C4-2B (cell line): Measurements from ENCODE around the gene NDRG4.

Experiments
- ZFX ChIP-seq: fragments of 450-650 bp; IDR thresholded peaks from 2 replicates; pipeline ENCODE4 v1.6.1; 2017
- TF ChIP-seq, protein P1 (sequence below): fragments of 450-650 bp; conservative IDR thresholded peaks from 2 replicates; pipeline ENCODE4 v1.5.1; 2017; ENCODE audit warnings: mild to moderate bottlenecking

DNA sequence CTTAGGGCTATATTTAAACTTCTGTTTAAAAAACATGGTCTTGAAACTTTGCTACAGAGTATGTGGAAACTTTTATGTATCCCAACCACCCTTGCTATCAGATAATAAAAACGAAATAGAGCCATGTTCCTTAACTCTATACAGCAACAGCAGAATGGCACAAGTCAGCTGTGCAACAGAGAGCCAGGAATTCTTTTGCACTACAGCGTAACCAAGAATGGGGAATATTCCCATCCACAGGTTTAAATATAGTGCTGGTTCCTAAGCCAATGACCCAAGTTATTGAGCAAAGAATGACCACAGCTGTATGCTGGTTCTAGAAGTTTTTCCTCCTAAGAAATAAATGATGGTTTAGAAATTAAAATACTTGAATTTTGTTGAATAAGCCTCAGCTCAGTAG, 48.4 kb downstream of the NDRG4 start:
- TF ChIP-seq, protein P1, sequence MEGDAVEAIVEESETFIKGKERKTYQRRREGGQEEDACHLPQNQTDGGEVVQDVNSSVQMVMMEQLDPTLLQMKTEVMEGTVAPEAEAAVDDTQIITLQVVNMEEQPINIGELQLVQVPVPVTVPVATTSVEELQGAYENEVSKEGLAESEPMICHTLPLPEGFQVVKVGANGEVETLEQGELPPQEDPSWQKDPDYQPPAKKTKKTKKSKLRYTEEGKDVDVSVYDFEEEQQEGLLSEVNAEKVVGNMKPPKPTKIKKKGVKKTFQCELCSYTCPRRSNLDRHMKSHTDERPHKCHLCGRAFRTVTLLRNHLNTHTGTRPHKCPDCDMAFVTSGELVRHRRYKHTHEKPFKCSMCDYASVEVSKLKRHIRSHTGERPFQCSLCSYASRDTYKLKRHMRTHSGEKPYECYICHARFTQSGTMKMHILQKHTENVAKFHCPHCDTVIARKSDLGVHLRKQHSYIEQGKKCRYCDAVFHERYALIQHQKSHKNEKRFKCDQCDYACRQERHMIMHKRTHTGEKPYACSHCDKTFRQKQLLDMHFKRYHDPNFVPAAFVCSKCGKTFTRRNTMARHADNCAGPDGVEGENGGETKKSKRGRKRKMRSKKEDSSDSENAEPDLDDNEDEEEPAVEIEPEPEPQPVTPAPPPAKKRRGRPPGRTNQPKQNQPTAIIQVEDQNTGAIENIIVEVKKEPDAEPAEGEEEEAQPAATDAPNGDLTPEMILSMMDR, result no peak
- no peak for TF ChIP-seq ZFX
